ENCODE measurements around the gene CNRIP1.

Gene CNRIP1

DNA sequence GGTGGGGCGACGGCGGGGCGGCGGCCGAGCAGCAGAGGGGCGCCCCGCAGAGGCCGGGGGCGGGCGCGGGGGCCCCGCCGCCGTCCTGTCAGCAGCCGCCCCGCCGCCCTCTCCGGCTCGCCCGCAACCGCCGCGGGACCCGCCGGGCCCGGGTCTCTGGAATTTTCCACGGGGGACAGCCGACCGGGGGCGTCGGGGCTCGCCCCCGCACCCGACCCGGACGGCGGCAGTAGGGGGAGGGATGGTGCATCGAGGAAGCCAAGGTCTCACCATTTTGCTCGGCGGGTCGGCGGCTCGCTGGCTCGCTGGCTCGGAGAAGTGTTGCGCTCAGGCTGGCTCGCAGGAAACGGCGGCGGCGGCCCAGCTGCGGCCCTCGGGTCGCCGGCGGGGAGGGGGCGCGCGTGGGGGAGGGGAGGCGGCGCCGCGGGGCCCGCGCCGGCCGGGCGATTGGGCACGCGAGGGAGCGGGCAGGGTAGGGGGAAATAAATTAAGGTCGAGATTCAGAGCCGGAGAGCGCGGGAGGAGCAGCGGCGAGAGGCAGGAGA is 67.8 kb downstream of the CNRIP1 start:
- peak in 1 of 2 donors; percentile 19 for DNase-seq (ENCODE audit: extremely low read depth in 1 of 2, low read depth in 1 of 2)

GRCh38 chr2:68251187-68251854 is 68.4 kb downstream of the CNRIP1 start:
- DNase-seq (ENCODE audit: extremely low read depth in 1 of 2, low read depth in 1 of 2) = peak; percentile 49 to 51

- no peak for DNase-seq (ENCODE audit: extremely low read depth in 1 of 2, low read depth in 1 of 2)
Observed at GRCh38 chr2:68250652-68251186, 69.0 kb downstream of the CNRIP1 start.

DNA sequence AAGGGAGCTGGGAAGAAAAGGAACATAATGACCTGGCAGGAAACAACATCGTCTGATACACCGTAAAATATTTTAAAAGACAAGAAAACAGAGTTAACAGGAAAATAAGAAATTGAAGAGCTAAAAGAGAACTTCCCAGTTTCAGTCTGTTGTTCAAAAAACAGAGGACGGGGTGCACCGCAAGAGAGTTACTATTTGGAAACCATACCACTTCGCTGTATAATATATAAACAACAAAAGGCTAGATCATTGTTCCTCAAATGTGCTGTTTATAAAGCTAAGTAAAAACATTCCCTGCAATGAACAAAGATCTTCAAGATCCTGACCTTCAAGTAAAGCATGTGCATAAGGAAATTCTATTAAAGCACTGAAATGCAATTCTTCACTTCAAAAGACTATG is 69.6 kb downstream of the CNRIP1 start:
- DNase-seq (ENCODE audit: extremely low read depth in 1 of 2, low read depth in 1 of 2) = no peak

- no peak for DNase-seq (ENCODE audit: extremely low read depth in 1 of 2, low read depth in 1 of 2)
Observed at GRCh38 chr2:68248806-68249205, 70.9 kb downstream of the CNRIP1 start.

- no peak for DNase-seq (ENCODE audit: extremely low read depth in 1 of 2, low read depth in 1 of 2)
Observed at GRCh38 chr2:68248361-68248760, 71.4 kb downstream of the CNRIP1 start.

DNA sequence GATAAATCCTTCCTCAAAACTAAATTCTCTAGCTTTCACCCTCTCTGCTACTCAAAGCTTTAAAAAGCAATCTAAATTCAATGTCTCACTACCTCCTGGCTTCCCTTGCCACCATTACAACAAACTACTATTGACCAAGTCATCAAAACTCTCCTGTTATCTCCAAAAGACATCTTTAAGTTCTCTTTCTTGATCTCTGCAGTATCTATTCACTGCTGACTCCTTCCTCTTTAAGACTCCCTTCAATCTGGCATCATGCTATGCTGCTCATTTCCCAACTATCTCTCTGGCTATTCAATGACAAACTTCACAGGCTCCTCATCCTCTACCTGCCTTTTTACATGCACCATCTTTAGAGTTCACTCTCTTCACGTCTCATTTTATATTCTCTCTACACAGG is 73.4 kb downstream of the CNRIP1 start:
- no peak for DNase-seq (ENCODE audit: extremely low read depth in 1 of 2, low read depth in 1 of 2)

- DNase-seq (ENCODE audit: extremely low read depth in 1 of 2, low read depth in 1 of 2) = no peak
Observed at GRCh38 chr2:68245672-68246071, 74.1 kb downstream of the CNRIP1 start.

- DNase-seq (ENCODE audit: extremely low read depth in 1 of 2, low read depth in 1 of 2) = no peak
Observed at GRCh38 chr2:68245066-68245465, 74.7 kb downstream of the CNRIP1 start.

DNA sequence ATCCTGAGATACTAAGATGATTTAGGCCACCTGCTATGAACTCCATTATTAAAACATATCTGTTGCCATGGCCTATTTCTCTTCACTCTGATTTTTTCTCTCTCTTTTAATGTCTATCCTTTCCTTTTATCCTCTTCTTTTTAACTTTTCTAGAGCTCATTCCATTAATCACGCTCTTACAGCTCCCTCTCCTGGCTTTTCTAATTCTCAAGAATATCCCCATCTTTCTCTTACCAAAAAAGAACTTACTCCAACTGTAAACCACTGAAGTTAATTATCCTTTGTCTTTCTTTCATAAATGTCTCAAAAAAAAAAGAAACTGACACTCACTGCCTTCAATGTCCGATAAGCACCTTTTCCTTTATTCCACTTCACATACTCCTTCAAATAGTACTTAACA is 75.3 kb downstream of the CNRIP1 start:
- DNase-seq (ENCODE audit: extremely low read depth in 1 of 2, low read depth in 1 of 2) = no peak

Data from activated CD8-positive, alpha-beta memory T cell treated with anti-CD3 and anti-CD28 coated beads for 1 hour (primary cell).